Upper lobe of left lung (tissue), 4 donors: ENCODE results near the gene RASIP1.

Experiments used
- CTCF ChIP-seq, 6 experiments: fragments of 450-650 bp in 4 of 6; fragments of 200-600 bp in 2 of 6; sonication (generic) in 2 of 6; IDR thresholded peaks; one replicate each; pipeline ENCODE4 v1.5.1; 2016 to 2019; ENCODE audit warnings: antibody characterized with exemption in 6 of 6
- EP300 ChIP-seq, 4 donors: sonication (generic); formaldehyde crosslinking; IDR thresholded peaks; one replicate each; pipeline ENCODE4 v1.5.1; 2017; ENCODE audit warnings: antibody characterized with exemption in 4 of 4, control low read depth in 2 of 4
- POLR2A ChIP-seq, 4 donors: fragments of 450-650 bp; IDR thresholded peaks; one replicate each; pipeline ENCODE4 v1.5.1; 2016 to 2017; ENCODE audit warnings: antibody characterized with exemption in 4 of 4, mild to moderate bottlenecking in 2 of 4

- TF ChIP-seq CTCF (IDR thresholded peaks at IDR 0.05) (no peak), POLR2A (IDR thresholded peaks at IDR 0.05) (no peak), EP300 (IDR thresholded peaks at IDR 0.05) (no peak)
Measured at GRCh38 chr19:48779636-48780035, 39.2 kb upstream of the RASIP1 start.
